Measurements from ENCODE around the gene EDIL3.

DNA sequence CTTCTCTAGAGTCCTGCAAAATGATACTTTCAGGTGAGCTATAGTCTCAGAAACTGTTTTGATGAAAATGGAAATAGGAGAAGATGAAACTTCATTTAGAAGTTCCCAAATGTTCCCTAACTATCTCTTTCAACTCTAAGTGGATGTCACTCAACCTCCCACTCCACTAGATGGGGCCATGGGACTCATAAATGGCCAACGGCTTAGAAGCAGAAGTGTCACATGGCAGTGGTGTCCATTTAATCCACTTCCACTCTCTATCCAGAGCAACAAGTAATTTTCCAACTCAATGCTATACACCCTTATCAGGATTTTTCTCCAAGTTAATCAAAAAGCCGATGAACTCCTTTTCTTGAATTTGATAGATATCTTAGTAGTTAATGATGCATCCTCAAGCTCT, 295.7 kb downstream of the EDIL3 start:
- TF ChIP-seq, protein P1, sequence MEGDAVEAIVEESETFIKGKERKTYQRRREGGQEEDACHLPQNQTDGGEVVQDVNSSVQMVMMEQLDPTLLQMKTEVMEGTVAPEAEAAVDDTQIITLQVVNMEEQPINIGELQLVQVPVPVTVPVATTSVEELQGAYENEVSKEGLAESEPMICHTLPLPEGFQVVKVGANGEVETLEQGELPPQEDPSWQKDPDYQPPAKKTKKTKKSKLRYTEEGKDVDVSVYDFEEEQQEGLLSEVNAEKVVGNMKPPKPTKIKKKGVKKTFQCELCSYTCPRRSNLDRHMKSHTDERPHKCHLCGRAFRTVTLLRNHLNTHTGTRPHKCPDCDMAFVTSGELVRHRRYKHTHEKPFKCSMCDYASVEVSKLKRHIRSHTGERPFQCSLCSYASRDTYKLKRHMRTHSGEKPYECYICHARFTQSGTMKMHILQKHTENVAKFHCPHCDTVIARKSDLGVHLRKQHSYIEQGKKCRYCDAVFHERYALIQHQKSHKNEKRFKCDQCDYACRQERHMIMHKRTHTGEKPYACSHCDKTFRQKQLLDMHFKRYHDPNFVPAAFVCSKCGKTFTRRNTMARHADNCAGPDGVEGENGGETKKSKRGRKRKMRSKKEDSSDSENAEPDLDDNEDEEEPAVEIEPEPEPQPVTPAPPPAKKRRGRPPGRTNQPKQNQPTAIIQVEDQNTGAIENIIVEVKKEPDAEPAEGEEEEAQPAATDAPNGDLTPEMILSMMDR (IDR thresholded peaks at IDR 0.05; ENCODE audit: low read length), result peak; percentile 55
- TF ChIP-seq EZH2phosphoT487 (IDR thresholded peaks at IDR 0.05; ENCODE audit: low read length) (no peak), EZH2 (optimal IDR thresholded peaks at IDR 0.05; ENCODE audit: low read depth, low read length) (no peak)
